NOMO-1 treated with DMSO at 0.1 percent for 48 hours (cell line): ENCODE data around the gene SCAP.
"Not testable (repeated sequence)": the region's sequence is repeated elsewhere in the genome, so short reads cannot be mapped to it uniquely, and the experiment has no call there.

Experiments used
- DNase-seq: peaks from one replicate; lab custom pipeline; 2025; ENCODE audit not compliant: unreplicated experiment; lab: John Stamatoyannopoulos, UW

SCAP gene

GRCh38 chr3:47475570-47476329 lies at the start of gene SCAP:
TSS of gene SCAP (minus strand) at chr3:47475941. CDS start at chr3:47442993, 32,948 bp downstream.
- DNase-seq = peak; percentile 91

GRCh38 chr3:47523310-47524073 lies 47.8 kb upstream of the SCAP start:
- no peak for DNase-seq

GRCh38 chr3:47522082-47522987 lies 46.6 kb upstream of the SCAP start:
- DNase-seq = peak; percentile 89

DNA sequence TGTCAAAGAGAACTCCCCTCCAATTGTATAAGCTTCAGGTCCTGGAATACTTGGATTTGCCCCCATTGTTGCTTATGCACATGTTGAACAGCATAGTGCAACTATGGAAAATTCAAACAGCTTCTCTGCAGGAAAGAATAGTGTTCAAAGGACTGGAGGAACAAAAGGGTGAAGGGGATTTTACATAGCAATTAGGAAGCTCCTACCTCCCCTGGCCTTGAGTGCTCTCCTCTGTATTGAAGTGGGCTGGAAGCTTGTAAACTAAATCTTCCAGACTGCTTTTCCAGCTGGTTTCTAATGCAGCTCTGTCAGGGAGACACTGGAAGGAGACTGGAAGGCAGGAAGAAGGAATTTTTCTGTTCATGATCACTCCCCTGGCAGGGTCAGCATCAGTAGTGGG lies 45.0 kb upstream of the SCAP start:
- DNase-seq = no peak

GRCh38 chr3:47517937-47518336 lies 42.2 kb upstream of the SCAP start:
- no peak for DNase-seq

- no peak for DNase-seq
Measured at GRCh38 chr3:47515864-47516319, 40.2 kb upstream of the SCAP start.

GRCh38 chr3:47515100-47515499 lies 39.4 kb upstream of the SCAP start:
- no peak for DNase-seq

DNA sequence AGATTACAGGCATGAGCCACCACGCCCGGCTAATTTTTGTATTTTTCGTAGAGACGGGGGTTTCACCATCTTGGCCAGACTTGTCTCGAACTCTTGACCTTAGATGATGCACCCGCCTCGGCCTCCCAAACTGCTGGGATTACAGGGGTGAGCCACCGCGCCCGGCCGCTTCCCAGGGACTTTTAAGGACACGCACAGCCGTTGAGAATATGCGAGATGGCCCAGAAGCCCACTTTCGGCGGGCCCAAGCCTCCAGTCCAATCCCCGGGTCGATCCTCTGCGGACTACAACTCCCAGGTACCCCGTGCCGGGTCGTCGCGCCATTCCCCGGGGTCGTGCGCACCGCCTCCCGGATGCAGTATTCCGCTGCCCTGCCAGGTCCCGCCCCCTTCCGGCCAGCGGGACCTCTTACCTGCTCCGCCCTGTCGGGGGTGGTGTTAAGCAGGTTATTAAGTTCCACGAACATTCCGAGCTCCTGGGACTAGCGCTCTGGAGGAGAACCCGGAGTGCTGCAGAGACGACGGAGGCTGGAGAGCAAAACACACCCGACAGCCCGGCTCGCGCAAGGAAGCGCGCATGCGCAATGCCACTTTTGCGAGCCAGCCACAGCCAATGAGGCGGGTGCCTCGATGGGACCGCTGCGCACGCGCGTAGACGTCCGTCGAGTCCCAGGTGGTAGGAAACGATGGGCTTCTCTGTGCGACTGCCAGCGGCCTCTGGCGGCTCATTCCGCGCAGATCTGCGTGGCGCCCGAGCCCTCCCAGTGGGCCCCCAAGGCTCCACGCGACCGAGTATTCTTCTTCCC lies 37.6 kb upstream of the SCAP start, which contains the start of gene ELP6:
Gene ELP6, minus strand, starts transcription at position 588 of the 805 bp plus-strand sequence. Its CDS starts 122 bp downstream, at position 466.
- DNase-seq = peak; percentile 95

DNA sequence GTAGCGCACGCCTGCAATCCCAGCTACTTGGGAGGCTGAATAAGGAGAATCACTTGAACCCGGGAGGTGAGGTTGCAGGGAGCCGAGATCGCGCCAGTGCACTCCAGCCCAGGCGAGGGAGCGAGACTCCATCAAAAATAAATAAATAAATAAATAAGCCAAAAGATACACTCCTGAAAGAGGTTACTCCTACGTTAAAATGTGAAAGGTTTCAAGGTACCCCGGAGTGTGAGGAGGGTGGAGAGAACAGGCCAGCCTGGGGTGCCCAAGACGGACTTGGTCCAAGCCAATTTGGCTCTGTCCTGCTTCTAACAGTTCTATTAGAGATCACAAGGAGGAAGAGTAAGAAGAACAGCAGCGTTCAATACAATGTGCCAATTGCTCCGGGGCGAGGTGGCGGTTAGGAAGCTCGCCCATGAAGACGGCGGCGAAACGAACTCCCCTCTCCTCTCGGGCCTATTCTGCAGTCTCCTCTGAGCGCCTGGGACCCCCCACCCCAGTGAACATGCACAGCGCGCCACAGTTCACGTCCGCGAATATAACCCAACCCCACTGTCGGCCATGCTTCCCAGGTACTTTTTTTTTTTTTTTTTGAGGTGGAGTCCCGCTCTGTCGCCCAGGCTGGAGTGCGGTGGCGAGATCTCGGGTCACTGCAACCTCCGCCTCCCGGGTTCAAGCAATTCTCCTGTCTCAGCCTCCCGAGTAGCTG lies 36.8 kb upstream of the SCAP start:
- peak; percentile 3 for DNase-seq

- DNase-seq = not testable (repeated sequence)
Measured at GRCh38 chr3:47505267-47505666, 29.5 kb upstream of the SCAP start.

GRCh38 chr3:47504113-47504512 lies 28.4 kb upstream of the SCAP start:
- DNase-seq = no peak

DNA sequence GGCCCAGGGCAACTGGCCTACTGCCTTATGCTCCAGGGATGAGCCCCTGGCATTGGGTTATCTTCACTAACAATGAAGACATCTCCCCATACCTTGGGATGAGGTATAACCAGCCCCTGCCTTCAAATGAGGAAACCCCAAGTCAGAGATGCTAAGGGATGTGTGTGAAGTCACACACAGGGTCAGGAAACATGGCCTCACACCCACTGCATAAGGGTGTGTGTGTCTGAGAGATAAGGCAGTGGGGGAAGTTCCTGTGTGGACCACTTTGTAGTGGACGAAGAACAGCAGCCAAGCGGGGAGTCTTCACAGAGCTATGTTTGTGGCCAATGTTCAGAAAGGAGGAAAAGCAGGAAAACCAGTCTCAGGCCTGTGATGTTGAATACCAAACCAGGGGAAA lies 27.3 kb upstream of the SCAP start:
- no peak for DNase-seq

DNA sequence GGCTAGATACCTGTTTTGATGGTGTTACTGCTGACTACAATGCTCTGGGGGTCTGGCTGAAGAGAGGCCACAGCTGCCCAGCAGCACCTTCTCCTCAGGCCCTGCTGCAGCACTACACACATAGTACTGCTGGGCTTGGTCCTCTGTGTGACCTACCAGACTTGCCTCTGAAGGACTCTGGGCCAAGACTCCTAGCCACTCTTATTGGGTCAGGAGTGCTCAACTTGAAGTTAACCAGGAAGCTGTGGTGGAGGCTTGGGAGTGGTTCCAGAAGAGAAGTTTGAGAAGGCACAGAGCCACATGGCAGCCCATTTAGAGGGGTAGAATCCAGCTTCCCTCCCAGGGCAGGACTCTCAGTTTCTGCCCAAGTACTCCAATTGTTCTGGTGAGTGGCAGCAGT lies 21.2 kb upstream of the SCAP start:
- DNase-seq = no peak

DNA sequence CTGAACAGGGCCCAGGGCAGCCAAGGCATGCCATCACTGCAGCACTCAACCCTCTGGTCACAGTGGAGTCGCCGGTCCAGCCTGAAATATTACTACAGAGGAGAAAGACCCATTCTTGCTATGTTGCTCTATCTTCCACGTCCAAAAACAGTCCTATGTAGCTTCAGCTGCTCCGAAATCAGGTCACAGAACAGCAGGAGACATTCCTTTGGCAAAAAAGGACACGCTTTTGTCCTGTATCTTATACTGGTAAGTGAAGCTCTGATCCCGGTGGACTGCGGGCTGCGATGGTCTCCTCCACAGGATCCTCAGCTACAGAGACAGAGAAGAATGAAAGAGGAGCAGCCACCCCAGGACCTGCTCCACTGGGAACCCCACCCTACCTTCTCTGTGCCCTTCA lies 20.1 kb upstream of the SCAP start:
- no peak for DNase-seq

DNA sequence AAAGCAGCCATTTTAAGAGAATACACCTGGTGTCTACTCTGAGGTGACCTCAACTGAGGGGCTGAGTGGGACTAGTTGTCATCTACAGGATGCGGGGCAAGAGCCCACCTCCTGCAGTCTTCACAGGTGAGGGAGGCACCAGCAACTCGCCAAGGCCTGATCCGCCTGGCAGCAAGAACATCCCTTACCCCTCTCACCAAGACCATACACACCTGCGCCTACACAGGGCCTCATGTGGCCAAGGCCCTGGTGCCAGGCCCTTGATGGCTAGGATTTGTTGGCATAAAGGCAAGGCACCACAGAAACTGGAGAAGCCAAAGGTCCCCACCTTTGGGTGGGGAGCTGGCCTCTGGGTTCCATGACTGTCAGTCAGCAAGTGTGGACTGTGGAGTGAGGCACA lies 19.4 kb upstream of the SCAP start:
- no peak for DNase-seq

GRCh38 chr3:47491777-47492176 lies 16.0 kb upstream of the SCAP start:
- no peak for DNase-seq

DNA sequence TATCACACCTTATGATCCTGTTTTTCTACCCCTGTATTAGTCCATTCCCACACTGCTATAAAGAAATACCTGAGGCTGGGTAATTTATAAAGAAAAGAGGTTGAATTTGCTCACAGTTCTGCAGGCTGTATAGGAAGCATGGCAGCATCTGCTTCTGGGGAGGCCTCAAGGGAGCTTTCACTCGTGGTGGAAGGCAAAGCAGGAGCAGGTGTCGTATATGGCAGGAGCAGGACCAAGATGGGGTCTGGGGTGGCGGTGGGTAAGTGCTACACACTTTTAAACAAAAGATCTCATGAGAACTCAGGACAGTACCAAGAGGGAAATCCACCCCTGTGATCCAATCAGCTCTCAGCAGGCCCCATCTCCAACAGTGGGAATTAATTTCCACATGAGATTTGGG lies 15.4 kb upstream of the SCAP start:
- DNase-seq = no peak

DNA sequence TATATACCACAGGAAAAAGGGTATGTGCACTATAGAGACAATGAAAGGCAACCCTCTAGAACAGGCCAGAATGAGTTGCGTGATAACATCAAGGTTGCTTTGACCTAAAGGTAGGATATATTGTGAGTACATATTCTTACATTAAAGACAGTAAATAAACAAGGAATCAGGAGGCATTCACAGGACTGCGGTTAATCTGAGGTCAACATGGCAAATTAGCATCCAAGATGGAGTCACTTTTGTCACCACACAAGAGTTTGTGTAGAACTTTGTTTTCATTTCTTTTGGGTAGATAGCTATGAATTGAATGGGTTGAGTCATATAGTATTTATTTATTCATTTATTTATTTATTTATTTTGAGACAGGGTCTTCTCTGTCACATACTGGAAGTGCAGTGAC lies 11.5 kb upstream of the SCAP start:
- no peak for DNase-seq

- DNase-seq = no peak
Measured at GRCh38 chr3:47485812-47486211, 10.1 kb upstream of the SCAP start.

DNA sequence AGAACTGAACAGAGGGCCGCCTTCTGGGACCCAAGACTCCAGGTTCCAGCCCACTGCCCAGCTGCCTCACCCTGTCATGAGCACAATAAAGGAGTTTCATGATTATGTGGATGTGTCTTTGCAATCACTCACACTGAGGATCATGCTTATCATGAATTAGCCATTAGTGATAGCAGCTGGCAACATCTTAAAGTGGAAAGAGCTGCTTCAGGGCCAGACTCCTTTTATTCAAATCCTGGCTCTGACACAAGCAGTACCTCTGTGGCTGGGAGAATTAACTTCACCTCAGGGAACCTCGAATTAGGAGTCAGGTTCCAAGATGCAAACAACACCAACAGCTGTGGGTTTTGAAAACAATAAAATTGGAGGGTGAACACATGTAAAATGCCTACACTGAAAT lies 6.6 kb upstream of the SCAP start:
- no peak for DNase-seq
